ENCODE results near the gene CCDC24. TPM values are rescaled to one million over a fixed set of nuclear protein-coding genes. Genes with fewer than 3 reads are reported as not detected.

Gene CCDC24
- total RNA-seq, 2 donors from 2014 or later, result 14.3 to 23.7 TPM

- intact Hi-C loops (cut with DNase I), result no loop called here
- no peaks in the 10 kb centered on the region for H3K27me3 ChIP-seq (replicated peaks; ENCODE audit: insufficient read depth)
- TF ChIP-seq POLR2A (IDR thresholded peaks at IDR 0.05) (no peak), POLR2AphosphoS5 (IDR thresholded peaks at IDR 0.05) (no peak), CTCF (IDR thresholded peaks at IDR 0.05) (no peak)
- no peak overlapping the region for H3K27ac ChIP-seq
- H3K4me3 ChIP-seq, result no peak overlapping the region
- H3K36me3 ChIP-seq, result no peaks in the 10 kb centered on the region
- peaks cover 6% of the 10 kb centered on the region for H3K4me1 ChIP-seq (replicated peaks)
- 76% methylated on average over 6 of the region's 6 CpGs for WGBS
- H3K9me3 ChIP-seq, result no peaks in the 10 kb centered on the region
- DNase-seq (ENCODE audit: low spot score), result no peak
Observed at GRCh38 chr1:43986712-43987111, 4.7 kb upstream of the CCDC24 start.

GRCh38 chr1:43987159-43987902 lies 4.1 kb upstream of the CCDC24 start:
- DNase-seq (ENCODE audit: low spot score), result no peak
- TF ChIP-seq CTCF (IDR thresholded peaks at IDR 0.05), result no peak
- TF ChIP-seq POLR2AphosphoS5 (IDR thresholded peaks at IDR 0.05), result no peak
- TF ChIP-seq POLR2A (IDR thresholded peaks at IDR 0.05), result no peak
- H3K9me3 ChIP-seq, result no peaks in the 10 kb centered on the region
- intact Hi-C loops (cut with DNase I), result no loop called here
- H3K4me3 ChIP-seq, result no peak overlapping the region
- H3K27me3 ChIP-seq (replicated peaks; ENCODE audit: insufficient read depth), result no peaks in the 10 kb centered on the region
- H3K4me1 ChIP-seq (replicated peaks), result peaks cover 6% of the 10 kb centered on the region
- 73% methylated on average over 6 of the region's 6 CpGs for WGBS
- H3K36me3 ChIP-seq, result no peaks in the 10 kb centered on the region
- no peak overlapping the region for H3K27ac ChIP-seq

GRCh38 chr1:43990271-43991199 lies 864 bp upstream of the CCDC24 start:
- no peak for DNase-seq (ENCODE audit: low spot score)
- Histone ChIP-seq H3K4me3 (peak overlapping the region; percentile 45 to 68), H3K4me1 (replicated peaks) (peaks cover 6% of the 10 kb centered on the region), H3K9me3 (no peaks in the 10 kb centered on the region), H3K27ac (peak overlapping the region; percentile 82 to 85), H3K27me3 (replicated peaks; ENCODE audit: insufficient read depth) (no peaks in the 10 kb centered on the region), H3K36me3 (no peaks in the 10 kb centered on the region)
- WGBS, result 73% methylated on average over 19 of the region's 19 CpGs
- intact Hi-C loops (cut with DNase I), result no loop called here
- TF ChIP-seq CTCF (IDR thresholded peaks at IDR 0.05) (no peak), POLR2AphosphoS5 (IDR thresholded peaks at IDR 0.05) (no peak), POLR2A (IDR thresholded peaks at IDR 0.05) (no peak)

DNA sequence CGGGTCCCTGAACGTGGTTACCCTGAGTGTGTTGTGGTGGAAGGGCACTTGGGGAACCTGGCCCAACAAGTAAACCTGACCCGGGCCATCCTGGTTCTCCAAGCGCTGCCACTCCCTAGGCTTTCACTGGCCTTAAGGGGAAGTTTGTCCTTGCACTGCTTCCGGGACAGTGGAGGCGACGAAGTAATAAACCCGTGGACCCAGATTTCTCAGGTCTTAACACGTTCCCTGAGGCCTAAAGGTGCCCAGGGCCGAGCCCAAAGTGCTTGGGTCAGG lies 261 bp upstream of the CCDC24 start:
- intact Hi-C loops (cut with DNase I), result no loop called here
- Histone ChIP-seq H3K36me3 (no peaks in the 10 kb centered on the region), H3K9me3 (no peaks in the 10 kb centered on the region), H3K4me3 (peak overlapping the region; percentile 45 to 68), H3K27ac (peak overlapping the region; percentile 82 to 85), H3K27me3 (replicated peaks; ENCODE audit: insufficient read depth) (no peaks in the 10 kb centered on the region), H3K4me1 (replicated peaks) (peaks cover 6% of the 10 kb centered on the region)
- WGBS, result 3% methylated on average over 6 of the region's 10 CpGs
- DNase-seq (ENCODE audit: low spot score), result no peak
- TF ChIP-seq CTCF (IDR thresholded peaks at IDR 0.05) (no peak), POLR2AphosphoS5 (IDR thresholded peaks at IDR 0.05) (no peak), POLR2A (IDR thresholded peaks at IDR 0.05) (no peak)
